Sigmoid colon (tissue), 4 donors: Measurements from ENCODE around the gene LIMA1.

ENCODE experiments used
- EP300 ChIP-seq, 4 donors: sonication (generic); formaldehyde crosslinking; IDR thresholded peaks; one replicate each; pipeline ENCODE4 v1.6.1; 2017; ENCODE audit warnings: antibody characterized with exemption in 4 of 4
- POLR2A ChIP-seq, 2 donors: fragments of 450-650 bp; IDR thresholded peaks; one replicate each; pipeline ENCODE4 v1.6.1; 2016; ENCODE audit warnings: antibody characterized with exemption in 2 of 2, mild to moderate bottlenecking in 2 of 2, moderate library complexity in 2 of 2
- POLR2AphosphoS5 ChIP-seq, 4 donors: sonication (generic); formaldehyde crosslinking; IDR thresholded peaks; one replicate each; pipeline ENCODE4 v1.6.1; 2017; ENCODE audit warnings: antibody characterized with exemption in 4 of 4
- TF ChIP-seq, protein P1 (sequence below), 4 experiments: fragments of 450-650 bp in 3 of 4; fragments of 200-600 bp in 1 of 4; IDR thresholded peaks; one replicate each; pipeline ENCODE4 v1.5.1; 2016 to 2019; ENCODE audit warnings: antibody characterized with exemption in 4 of 4, mild to moderate bottlenecking in 3 of 4, moderate library complexity in 2 of 4

DNA sequence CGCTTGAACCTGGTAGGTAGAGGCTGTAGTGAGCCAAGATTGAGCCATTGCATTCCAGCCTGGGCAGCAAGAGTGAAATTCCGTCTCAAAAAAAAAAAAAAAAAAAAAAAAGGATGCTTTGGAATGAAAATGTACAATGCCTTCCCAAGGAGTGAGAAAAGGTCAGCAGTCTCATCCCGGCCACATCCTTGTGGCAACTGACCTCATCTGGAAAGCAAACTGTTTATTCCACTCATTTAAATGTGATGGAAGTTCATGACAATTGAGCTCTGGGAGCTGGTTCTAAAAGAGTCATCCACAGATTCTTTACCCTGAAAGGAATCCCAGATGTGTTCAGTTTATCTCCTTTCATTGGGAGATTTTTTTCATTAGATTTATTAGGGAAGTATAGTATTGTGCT is 19.4 kb upstream of the LIMA1 start:
- TF ChIP-seq POLR2AphosphoS5 (IDR thresholded peaks at IDR 0.05) (no peak), POLR2A (IDR thresholded peaks at IDR 0.05) (no peak), EP300 (IDR thresholded peaks at IDR 0.05) (no peak)
- TF ChIP-seq, protein P1, sequence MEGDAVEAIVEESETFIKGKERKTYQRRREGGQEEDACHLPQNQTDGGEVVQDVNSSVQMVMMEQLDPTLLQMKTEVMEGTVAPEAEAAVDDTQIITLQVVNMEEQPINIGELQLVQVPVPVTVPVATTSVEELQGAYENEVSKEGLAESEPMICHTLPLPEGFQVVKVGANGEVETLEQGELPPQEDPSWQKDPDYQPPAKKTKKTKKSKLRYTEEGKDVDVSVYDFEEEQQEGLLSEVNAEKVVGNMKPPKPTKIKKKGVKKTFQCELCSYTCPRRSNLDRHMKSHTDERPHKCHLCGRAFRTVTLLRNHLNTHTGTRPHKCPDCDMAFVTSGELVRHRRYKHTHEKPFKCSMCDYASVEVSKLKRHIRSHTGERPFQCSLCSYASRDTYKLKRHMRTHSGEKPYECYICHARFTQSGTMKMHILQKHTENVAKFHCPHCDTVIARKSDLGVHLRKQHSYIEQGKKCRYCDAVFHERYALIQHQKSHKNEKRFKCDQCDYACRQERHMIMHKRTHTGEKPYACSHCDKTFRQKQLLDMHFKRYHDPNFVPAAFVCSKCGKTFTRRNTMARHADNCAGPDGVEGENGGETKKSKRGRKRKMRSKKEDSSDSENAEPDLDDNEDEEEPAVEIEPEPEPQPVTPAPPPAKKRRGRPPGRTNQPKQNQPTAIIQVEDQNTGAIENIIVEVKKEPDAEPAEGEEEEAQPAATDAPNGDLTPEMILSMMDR (IDR thresholded peaks at IDR 0.05): no peak
